Effector memory CD4-positive, alpha-beta T cell (primary cell): Measurements from ENCODE around the gene SLF2.

Source experiments
- DNase-seq, 3 donors: peaks; one replicate each; pipeline ENCODE4 v3.0.0-alpha.2; 2020
- H3K27ac ChIP-seq: 2 replicates; pipeline ENCODE4 v1.7.0; 2013; ENCODE audit warnings: mild to moderate bottlenecking, low read length, moderate library complexity; ENCODE audit not compliant: insufficient read depth, poor library complexity, severe bottlenecking
- H3K27me3 ChIP-seq: replicated peaks from 2 replicates; pipeline ENCODE4 v1.7.0; 2013; ENCODE audit warnings: mild to moderate bottlenecking, low read length; ENCODE audit not compliant: insufficient read depth, control insufficient read depth, poor library complexity, severe bottlenecking
- H3K36me3 ChIP-seq: 2 replicates; pipeline ENCODE4 v1.7.0; 2013; ENCODE audit warnings: mild to moderate bottlenecking, low read length, moderate library complexity; ENCODE audit not compliant: control insufficient read depth, insufficient read depth
- H3K4me1 ChIP-seq: 2 replicates; pipeline ENCODE4 v1.7.0; 2013; ENCODE audit warnings: low read length, mild to moderate bottlenecking; ENCODE audit not compliant: control insufficient read depth, insufficient read depth, poor library complexity, severe bottlenecking
- H3K4me3 ChIP-seq: 2 replicates; pipeline ENCODE4 v1.7.0; 2013; ENCODE audit warnings: low read length, low read depth, mild to moderate bottlenecking; ENCODE audit not compliant: insufficient read depth, poor library complexity, severe bottlenecking
- H3K9me3 ChIP-seq: 2 replicates; pipeline ENCODE4 v1.7.0; 2013; ENCODE audit warnings: mild to moderate bottlenecking, low read length, moderate library complexity; ENCODE audit not compliant: control insufficient read depth

SLF2 gene

DNA sequence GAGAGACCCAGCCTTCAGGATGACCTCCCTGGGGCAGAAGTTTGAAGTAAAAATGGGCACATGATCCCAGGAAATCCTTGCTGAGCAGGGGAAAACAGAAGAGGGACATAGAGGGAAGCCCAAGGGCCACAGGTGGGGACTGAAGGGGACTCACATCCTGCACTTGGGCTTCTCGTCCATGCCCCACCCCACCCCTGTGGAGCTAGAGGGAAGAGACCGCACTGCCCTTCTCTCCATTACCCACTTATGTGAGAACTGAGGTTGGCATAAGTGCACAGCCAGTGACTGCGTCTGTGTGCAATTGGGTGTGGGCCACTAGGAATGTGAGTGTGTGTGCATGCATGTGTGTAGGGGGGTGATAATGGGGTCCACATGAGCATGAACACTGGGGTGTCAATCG lies 43.4 kb upstream of the SLF2 start:
- Histone ChIP-seq H3K4me1 (no peaks in the 10 kb centered on the region), H3K36me3 (no peaks in the 10 kb centered on the region), H3K27me3 (no peaks in the 10 kb centered on the region), H3K9me3 (no peaks in the 10 kb centered on the region), H3K4me3 (no peak overlapping the region), H3K27ac (no peak overlapping the region)
- no peak for DNase-seq

GRCh38 chr10:100872034-100872791 lies 40.5 kb upstream of the SLF2 start:
- Histone ChIP-seq H3K27me3 (no peaks in the 10 kb centered on the region), H3K36me3 (no peaks in the 10 kb centered on the region), H3K4me1 (no peaks in the 10 kb centered on the region), H3K9me3 (no peaks in the 10 kb centered on the region), H3K4me3 (no peak overlapping the region), H3K27ac (no peak overlapping the region)
- DNase-seq, result peak in 1 of 3 donors; percentile 9

DNA sequence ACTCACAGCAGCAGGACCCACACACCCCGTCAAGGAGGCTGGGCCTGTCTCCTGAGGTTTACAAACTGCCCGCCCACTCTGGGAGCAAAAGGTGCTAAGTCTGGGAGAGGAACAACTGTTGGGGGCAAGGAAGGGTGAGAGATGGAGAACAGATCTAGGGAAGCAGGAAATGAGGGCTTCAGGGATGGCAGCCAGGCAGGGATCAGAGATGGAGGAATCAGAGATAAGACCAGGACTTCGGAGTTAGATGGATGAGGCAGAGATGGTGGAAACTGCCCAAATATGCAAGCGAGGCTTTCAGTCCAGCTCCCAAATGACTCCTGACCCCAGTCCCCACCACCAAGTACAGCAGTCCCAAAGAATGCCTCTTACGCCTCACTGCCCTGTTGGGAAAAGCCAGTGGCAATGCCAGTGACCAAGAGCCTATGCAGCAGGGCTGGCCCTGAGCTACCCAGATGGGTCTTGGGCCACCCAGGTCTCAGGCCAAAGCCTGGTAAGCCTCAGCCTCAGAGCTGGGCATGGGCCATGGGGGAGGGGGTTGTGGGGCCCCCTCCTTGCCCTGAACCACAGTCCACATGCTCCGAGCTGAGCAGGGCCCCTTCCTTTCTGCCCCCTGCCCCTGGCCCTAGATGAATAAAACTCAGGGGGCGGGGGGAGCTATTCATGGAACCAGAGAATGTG lies 39.5 kb upstream of the SLF2 start:
- H3K4me1 ChIP-seq, result no peaks in the 10 kb centered on the region
- no peak for DNase-seq
- no peak overlapping the region for H3K4me3 ChIP-seq
- no peaks in the 10 kb centered on the region for H3K36me3 ChIP-seq
- H3K27me3 ChIP-seq, result no peaks in the 10 kb centered on the region
- no peak overlapping the region for H3K27ac ChIP-seq
- H3K9me3 ChIP-seq, result no peaks in the 10 kb centered on the region

DNA sequence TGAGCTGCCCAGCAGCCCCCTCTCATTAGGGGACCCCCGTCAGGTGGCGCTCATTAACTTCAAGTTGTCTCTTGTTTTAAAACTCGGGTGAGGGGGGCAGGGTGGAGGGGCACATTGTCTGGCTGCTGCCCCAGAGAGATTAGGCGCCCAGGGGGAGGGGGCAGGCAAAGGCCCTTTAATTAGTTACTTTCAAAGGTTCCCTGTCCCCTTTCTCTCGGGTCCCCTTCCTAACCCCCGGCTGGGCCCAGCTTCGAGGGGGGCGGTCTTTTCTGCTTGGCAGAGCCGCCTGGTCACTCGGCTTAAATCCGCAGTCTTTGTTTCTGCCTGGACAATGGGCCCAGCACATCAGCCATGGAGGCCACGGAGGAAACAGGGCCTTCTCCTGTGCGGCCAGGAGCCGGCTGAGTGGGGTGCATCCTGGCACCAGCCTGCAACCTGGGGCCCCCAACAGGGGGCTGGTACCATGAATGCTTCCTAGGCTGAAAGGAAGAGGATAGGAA lies 38.9 kb upstream of the SLF2 start:
- DNase-seq, result no peak
- Histone ChIP-seq H3K27ac (no peak overlapping the region), H3K36me3 (no peaks in the 10 kb centered on the region), H3K27me3 (no peaks in the 10 kb centered on the region), H3K9me3 (no peaks in the 10 kb centered on the region), H3K4me3 (no peak overlapping the region), H3K4me1 (no peaks in the 10 kb centered on the region)

- no peaks in the 10 kb centered on the region for H3K27me3 ChIP-seq
- no peaks in the 10 kb centered on the region for H3K9me3 ChIP-seq
- DNase-seq, result no peak
- no peak overlapping the region for H3K27ac ChIP-seq
- no peak overlapping the region for H3K4me3 ChIP-seq
- no peaks in the 10 kb centered on the region for H3K4me1 ChIP-seq
- no peaks in the 10 kb centered on the region for H3K36me3 ChIP-seq
Observed at GRCh38 chr10:100874702-100875483, 37.9 kb upstream of the SLF2 start.

GRCh38 chr10:100875484-100876166 lies 37.1 kb upstream of the SLF2 start:
- H3K9me3 ChIP-seq, result no peaks in the 10 kb centered on the region
- no peak for DNase-seq
- H3K36me3 ChIP-seq, result no peaks in the 10 kb centered on the region
- no peaks in the 10 kb centered on the region for H3K4me1 ChIP-seq
- no peak overlapping the region for H3K27ac ChIP-seq
- no peaks in the 10 kb centered on the region for H3K27me3 ChIP-seq
- no peak overlapping the region for H3K4me3 ChIP-seq

- H3K4me1 ChIP-seq, result no peaks in the 10 kb centered on the region
- no peak overlapping the region for H3K4me3 ChIP-seq
- no peaks in the 10 kb centered on the region for H3K27me3 ChIP-seq
- no peak overlapping the region for H3K27ac ChIP-seq
- no peak for DNase-seq
- H3K36me3 ChIP-seq, result no peaks in the 10 kb centered on the region
- no peaks in the 10 kb centered on the region for H3K9me3 ChIP-seq
Observed at GRCh38 chr10:100876585-100877460, 35.9 kb upstream of the SLF2 start.

DNA sequence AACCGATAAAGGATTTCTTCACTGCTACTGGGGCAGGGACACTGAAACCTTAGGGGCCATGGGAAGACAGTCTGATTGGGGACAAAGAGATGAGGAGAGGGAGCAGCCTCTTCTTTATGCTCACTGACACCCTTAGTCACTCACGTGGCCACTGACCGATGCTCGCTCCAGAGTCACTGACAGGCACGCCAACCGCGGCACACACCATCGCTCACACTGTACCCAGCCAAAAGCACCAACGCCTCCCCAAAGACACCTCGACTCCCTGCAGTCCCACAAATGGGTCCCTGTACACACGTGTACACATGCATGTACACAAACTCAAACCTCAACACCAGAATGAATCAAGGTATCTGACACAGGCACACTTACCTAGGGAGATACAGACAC lies 35.3 kb upstream of the SLF2 start:
- Histone ChIP-seq H3K27me3 (no peaks in the 10 kb centered on the region), H3K27ac (no peak overlapping the region), H3K4me1 (no peaks in the 10 kb centered on the region), H3K4me3 (no peak overlapping the region), H3K36me3 (no peaks in the 10 kb centered on the region), H3K9me3 (no peaks in the 10 kb centered on the region)
- no peak for DNase-seq

- Histone ChIP-seq H3K9me3 (no peaks in the 10 kb centered on the region), H3K27me3 (no peaks in the 10 kb centered on the region), H3K4me3 (no peak overlapping the region), H3K36me3 (no peaks in the 10 kb centered on the region), H3K27ac (no peak overlapping the region), H3K4me1 (no peaks in the 10 kb centered on the region)
- no peak for DNase-seq
Observed at GRCh38 chr10:100878291-100878910, 34.4 kb upstream of the SLF2 start.
